CD14-positive monocyte (primary cell): ENCODE measurements around the gene OR2A12. TPM values are rescaled to one million over a fixed set of nuclear protein-coding genes. Genes with fewer than 3 reads are reported as not detected.

ENCODE experiments used
- DNase-seq, 3 donors: peaks; one replicate each; pipeline ENCODE4 v3.0.0-alpha.2; 2011 to 2022
- H2AFZ ChIP-seq: 2 replicates; pipeline ENCODE4 v1.6.0; 2012; ENCODE audit warnings: mild to moderate bottlenecking, low read depth, low read length, inconsistent platforms; ENCODE audit not compliant: insufficient read depth, poor library complexity, severe bottlenecking
- H3K27ac ChIP-seq, 2 donors: 1 replicate in 1 of 2; 2 replicates in 1 of 2; pipeline ENCODE4 v1.5.1; 2012 to 2013; ENCODE audit warnings: low read length in 2 of 2, control low read depth in 1 of 2, inconsistent platforms in 1 of 2, low read depth in 1 of 2, mild to moderate bottlenecking in 1 of 2
- H3K27me3 ChIP-seq, 2 donors: one replicate each; pipeline versions ENCODE4 v1.6.0 to v1.6.1; 2011 to 2013; ENCODE audit warnings: low read length in 2 of 2; ENCODE audit not compliant: control insufficient read depth in 2 of 2, insufficient read depth in 2 of 2
- H3K36me3 ChIP-seq, 2 donors: replicated peaks in 1 of 2; 1 replicate in 1 of 2; 2 replicates in 1 of 2; pipeline versions ENCODE4 v1.5.1 to v1.6.1; 2012 to 2013; ENCODE audit warnings: low read length in 2 of 2, control low read depth in 1 of 2, inconsistent platforms in 1 of 2, mild to moderate bottlenecking in 1 of 2; ENCODE audit not compliant: insufficient read depth in 2 of 2, control insufficient read depth in 1 of 2
- H3K4me1 ChIP-seq, 2 donors: 1 replicate in 1 of 2; 2 replicates in 1 of 2; pipeline versions ENCODE4 v1.5.1 to v1.6.1; 2012 to 2013; ENCODE audit warnings: low read length in 2 of 2, control low read depth in 1 of 2, inconsistent platforms in 1 of 2, mild to moderate bottlenecking in 1 of 2, moderate library complexity in 1 of 2; ENCODE audit not compliant: insufficient read depth in 2 of 2, control insufficient read depth in 1 of 2
- H3K4me2 ChIP-seq: replicated peaks from 2 replicates; pipeline ENCODE3; 2012; ENCODE audit warnings: low read length, moderate library complexity, mild to moderate bottlenecking; ENCODE audit not compliant: poor library complexity, severe bottlenecking; ENCODE audit errors: extremely low read depth
- H3K4me3 ChIP-seq, 3 experiments: fragments of 200-600 bp in 1 of 3; sonication (generic) in 1 of 3; replicated peaks in 1 of 3; 1 replicate in 2 of 3; 2 replicates in 1 of 3; pipeline ENCODE4 v1.5.1; 2011 to 2013; ENCODE audit warnings: low read length in 3 of 3, mild to moderate bottlenecking in 3 of 3, control low read depth in 2 of 3, low read depth in 2 of 3, inconsistent platforms in 1 of 3, moderate library complexity in 1 of 3
- H3K79me2 ChIP-seq: 2 replicates; pipeline ENCODE4 v1.6.0; 2012; ENCODE audit warnings: mild to moderate bottlenecking, control low read depth, inconsistent platforms, low read length, moderate library complexity; ENCODE audit not compliant: insufficient read depth
- H3K9ac ChIP-seq: 2 replicates; pipeline ENCODE4 v1.6.0; 2017; ENCODE audit warnings: low read length, mild to moderate bottlenecking; ENCODE audit not compliant: insufficient read depth, poor library complexity, severe bottlenecking
- H3K9me3 ChIP-seq, 2 donors: replicated peaks in 1 of 2; 1 replicate in 1 of 2; 2 replicates in 1 of 2; pipeline versions ENCODE4 v1.5.1 to v1.6.1; 2012 to 2013; ENCODE audit warnings: low read length in 2 of 2, control low read depth in 1 of 2; ENCODE audit not compliant: control insufficient read depth in 1 of 2, insufficient read depth in 1 of 2
- H4K20me1 ChIP-seq: 2 replicates; pipeline ENCODE4 v1.6.0; 2012; ENCODE audit warnings: mild to moderate bottlenecking, low read length, control low read depth, moderate library complexity; ENCODE audit not compliant: insufficient read depth
- H3K27ac Mint-ChIP-seq, 7 donors: one replicate each; pipeline ENCODE4 v1.8.0; 2020; ENCODE audit warnings: mild to moderate bottlenecking in 7 of 7, mixed read lengths in 7 of 7, moderate library complexity in 6 of 7, inconsistent platforms in 2 of 7
- H3K27me3 Mint-ChIP-seq, 3 donors: one replicate each; pipeline ENCODE4 v1.8.0; 2021 to 2022; ENCODE audit warnings: low read depth in 3 of 3, mild to moderate bottlenecking in 3 of 3, mixed read lengths in 3 of 3, moderate library complexity in 3 of 3, inconsistent platforms in 1 of 3
- H3K36me3 Mint-ChIP-seq, 2 donors: one replicate each; pipeline ENCODE4 v1.8.0; 2020; ENCODE audit warnings: mixed read lengths in 2 of 2, inconsistent platforms in 1 of 2, mild to moderate bottlenecking in 1 of 2
- H3K4me1 Mint-ChIP-seq: one replicate; pipeline ENCODE4 v1.8.0; 2020; ENCODE audit warnings: mild to moderate bottlenecking, mixed read lengths
- H3K4me3 Mint-ChIP-seq, 2 donors: one replicate each; pipeline ENCODE4 v1.8.0; 2020; ENCODE audit warnings: mild to moderate bottlenecking in 2 of 2, mixed read lengths in 2 of 2, moderate library complexity in 1 of 2
- H3K9me3 Mint-ChIP-seq, 7 donors: one replicate each; pipeline ENCODE4 v1.8.0; 2020 to 2022; ENCODE audit warnings: mixed read lengths in 7 of 7, mild to moderate bottlenecking in 6 of 7, moderate library complexity in 6 of 7, inconsistent platforms in 2 of 7
- CTCF ChIP-seq: fragments of 200-600 bp; IDR thresholded peaks from one replicate; pipeline ENCODE4 v1.8.0; 2022; ENCODE audit warnings: antibody characterized with exemption, mild to moderate bottlenecking
- whole genome bisulfite sequencing: methylation state at CpG from one replicate; pipeline ENCODE4 v1.1.5; 2013; ENCODE audit warnings: missing lambda C conversion rate; ENCODE audit not compliant: insufficient coverage; 5-methylcytosine and 5-hydroxymethylcytosine counted together
- intact Hi-C, 2 donors: fragments of 100-400 bp; cut with micrococcal nuclease; formaldehyde crosslinking; loops; one replicate each; pipeline versions ENCODE4 v1.15.0 to v1.15.1; 2023
- polyA plus RNA-seq, 3 donors: library from polyadenylated mRNA; depleted of rRNA in 1 of 3; unstranded in 2 of 3; stranded (reverse) in 1 of 3; fragments of 300-500 nt in 2 of 3; fragments of >200 nt in 1 of 3; fragmentation: Illumina TruSeq in 2 of 3; gene quantifications; 1 replicate in 2 of 3; 2 replicates in 1 of 3; pipeline ENCODE4 v1.2.3, GENCODE V29; 2012 to 2021

Gene OR2A12
- polyA plus RNA-seq, 3 donors: not detected

GRCh38 chr7:144037414-144038035 lies 48.6 kb upstream of the OR2A12 start:
- Mint-ChIP-seq H3K27ac (no peak overlapping the region), H3K27me3 (peaks cover 0 to 1% (median 0%) of the 10 kb centered on the region in 3 donors), H3K36me3 (no peaks in the 10 kb centered on the region), H3K9me3 (peaks cover 0 to 4% (median 2%) of the 10 kb centered on the region in 7 donors), H3K4me1 (no peaks in the 10 kb centered on the region), H3K4me3 (no peak overlapping the region)
- Histone ChIP-seq H3K9ac (no peak overlapping the region), H3K79me2 (no peaks in the 10 kb centered on the region), H3K4me1 (no peaks in the 10 kb centered on the region), H2AFZ (no peak overlapping the region), H3K27me3 (no peaks in the 10 kb centered on the region), H3K36me3 (no peaks in the 10 kb centered on the region), H3K4me3 (no peak overlapping the region), H3K27ac (no peak overlapping the region), H4K20me1 (no peaks in the 10 kb centered on the region), H3K9me3 (no peaks in the 10 kb centered on the region), H3K4me2 (no peak overlapping the region)
- WGBS: no CpG with 5 or more reads among the region's 1 CpG
- no peak for DNase-seq
- no peak for TF ChIP-seq CTCF
- intact Hi-C loops: no loop called here

GRCh38 chr7:144038887-144039286 lies 47.2 kb upstream of the OR2A12 start:
- Mint-ChIP-seq H3K4me3 (no peak overlapping the region), H3K9me3 (peaks cover 0 to 4% (median 1%) of the 10 kb centered on the region in 7 donors), H3K27ac (no peak overlapping the region), H3K36me3 (no peaks in the 10 kb centered on the region), H3K27me3 (peaks cover 0 to 3% (median 0%) of the 10 kb centered on the region in 3 donors), H3K4me1 (no peaks in the 10 kb centered on the region)
- WGBS: no CpG with 5 or more reads among the region's 4 CpGs
- Histone ChIP-seq H3K27me3 (no peaks in the 10 kb centered on the region), H3K79me2 (no peaks in the 10 kb centered on the region), H3K36me3 (no peaks in the 10 kb centered on the region), H3K4me3 (no peak overlapping the region), H3K4me2 (no peak overlapping the region), H3K27ac (no peak overlapping the region), H3K9me3 (no peaks in the 10 kb centered on the region), H3K4me1 (no peaks in the 10 kb centered on the region), H2AFZ (no peak overlapping the region), H4K20me1 (no peaks in the 10 kb centered on the region), H3K9ac (no peak overlapping the region)
- TF ChIP-seq CTCF: no peak
- no peak for DNase-seq
- intact Hi-C loops: no loop called here
